ENCODE measurements around the gene TRAPPC10. TPM values are rescaled to one million over a fixed set of nuclear protein-coding genes. Genes with fewer than 3 reads are reported as not detected.

The TRAPPC10 gene
- total RNA-seq, 1 experiment from 2014 or later: 32.9 TPM

GRCh38 chr21:44011123-44011522 is 986 bp upstream of the TRAPPC10 start:
- H3K79me1 ChIP-seq (ENCODE audit: insufficient read depth, low read depth, low read length, poor library complexity, severe bottlenecking): peaks cover 2% of the 10 kb centered on the region
- H3T11ph ChIP-seq (ENCODE audit: low read length): no peak overlapping the region
- no peak overlapping the region for H3K14ac ChIP-seq (ENCODE audit: insufficient read depth, low read length)
- H3K27ac ChIP-seq (ENCODE audit: insufficient read length, low read depth, low read length): no peak overlapping the region
- Mint-ChIP-seq H3K9me3 (no peaks in the 10 kb centered on the region; a peak in 2 of 5 replicates), H3K27ac (peak overlapping the region; percentile 92 to 94 (median 93); a peak in 6 of 7 replicates), H3K4me1 (peaks cover 27 to 28% of the 10 kb centered on the region in 2 experiments), H3K36me3 (ENCODE audit: insufficient read depth in 1 of 3, low read depth in 3 of 3) (no peaks in the 10 kb centered on the region; a peak in 1 of 7 replicates), H3K27me3 (ENCODE audit: low read depth) (no peaks in the 10 kb centered on the region), H3K4me3 (peak overlapping the region; percentile 80 to 88)
- no peaks in the 10 kb centered on the region for H3K4me1 ChIP-seq (ENCODE audit: insufficient read depth, low read length)
- no peak overlapping the region for H2BK12ac ChIP-seq (ENCODE audit: insufficient read length, low read depth, low read length)
- peak overlapping the region; percentile 34 for H3K4me2 ChIP-seq (ENCODE audit: insufficient read depth, insufficient read length, low read length)
- no peak overlapping the region for H3K56ac ChIP-seq (ENCODE audit: insufficient read length, low read depth, low read length)
- no peak for DNase-seq
- no peak overlapping the region for H4K5ac ChIP-seq (ENCODE audit: insufficient read length, low read depth, low read length)
- H3K23ac ChIP-seq (ENCODE audit: insufficient read length, low read depth, low read length): no peak overlapping the region
- no peak overlapping the region for H4K91ac ChIP-seq (ENCODE audit: insufficient read length, low read depth, low read length)
- H3K23me2 ChIP-seq (ENCODE audit: insufficient read length, low read depth, low read length, poor library complexity, severe bottlenecking): peaks cover 6% of the 10 kb centered on the region
- no peak overlapping the region for H4K8ac ChIP-seq (replicated peaks; ENCODE audit: insufficient read length, low read depth, low read length)
- H2BK5ac ChIP-seq (ENCODE audit: insufficient read length, low read length): no peak overlapping the region
- H3K9ac ChIP-seq (ENCODE audit: extremely low read depth, insufficient read length, low read length): no peak overlapping the region
- no peaks in the 10 kb centered on the region for H3K9me3 ChIP-seq (ENCODE audit: control insufficient read depth, low read depth, low read length)
- H2AK5ac ChIP-seq (ENCODE audit: insufficient read length, low read length): no peak overlapping the region
- H2BK15ac ChIP-seq (ENCODE audit: low read depth, low read length): no peak overlapping the region
- TF ChIP-seq CTCF (conservative IDR thresholded peaks at IDR 0.05): no peak
- WGBS (ENCODE audit: extremely low coverage, insufficient read length, low lambda C conversion rate): no CpG with 5 or more reads among the region's 9 CpGs
- no peak overlapping the region for H2AFZ ChIP-seq (ENCODE audit: low read length)
- H3K79me2 ChIP-seq (ENCODE audit: insufficient read depth, low read length): peaks cover 21% of the 10 kb centered on the region; the same call in 1 of the 2 replicates
- no peaks in the 10 kb centered on the region; the same call in 1 of the 2 replicates for H3K27me3 ChIP-seq (ENCODE audit: insufficient read depth, low read length)
- no peak overlapping the region for H3K18ac ChIP-seq (ENCODE audit: insufficient read length, low read depth, low read length)
- H3K4ac ChIP-seq (ENCODE audit: low read depth, low read length): no peak overlapping the region
- H2BK20ac ChIP-seq (ENCODE audit: low read depth, low read length, poor library complexity, severe bottlenecking): no peak overlapping the region
- no peak overlapping the region for H2BK120ac ChIP-seq (ENCODE audit: low read depth, low read length, poor library complexity, severe bottlenecking)
- H4K20me1 ChIP-seq (ENCODE audit: control insufficient read depth, insufficient read depth, insufficient read length): no peaks in the 10 kb centered on the region

All from H9 (cell line).